Activated CD4-positive, alpha-beta memory T cell treated with anti-CD3 and anti-CD28 coated beads for 36 hours (primary cell): ENCODE measurements around the gene ZMYND19. TPM values are rescaled to one million over a fixed set of nuclear protein-coding genes. Genes with fewer than 3 reads are reported as not detected.
"Not testable (repeated sequence)": the region's sequence is repeated elsewhere in the genome, so short reads cannot be mapped to it uniquely, and the experiment has no call there.

Source experiments
- CTCF ChIA-PET: fragments of 350-600 bp; sonication (Branson Sonifier 250); formaldehyde crosslinking; loops from one replicate; lab custom pipeline; 2021; ENCODE audit warnings: antibody characterized with exemption, inconsistent platforms; lab: Charles Lee
- POLR2A ChIA-PET: fragments of 350-600 bp; sonication (Branson Sonifier 250); formaldehyde crosslinking; loops from one replicate; lab custom pipeline; 2021; ENCODE audit warnings: antibody characterized with exemption; lab: Charles Lee
- DNase-seq: peaks from one replicate; pipeline ENCODE4 v3.0.0-alpha.2; 2020
- H3K27ac Mint-ChIP-seq: one replicate; pipeline ENCODE4 v1.8.0; 2021; ENCODE audit warnings: mixed read lengths
- H3K27me3 Mint-ChIP-seq: one replicate; pipeline ENCODE4 v1.8.0; 2021; ENCODE audit warnings: mixed read lengths
- H3K36me3 Mint-ChIP-seq: one replicate; pipeline ENCODE4 v1.8.0; 2021; ENCODE audit warnings: mixed read lengths
- H3K4me1 Mint-ChIP-seq: one replicate; pipeline ENCODE4 v1.8.0; 2021; ENCODE audit warnings: low read depth, mixed read lengths
- H3K4me3 Mint-ChIP-seq: one replicate; pipeline ENCODE4 v1.8.0; 2021; ENCODE audit warnings: mild to moderate bottlenecking, mixed read lengths
- H3K9me3 Mint-ChIP-seq: one replicate; pipeline ENCODE4 v1.8.0; 2021; ENCODE audit warnings: mixed read lengths
- intact Hi-C: fragments of 100-400 bp; cut with micrococcal nuclease; formaldehyde crosslinking; loops from one replicate; pipeline ENCODE4 v1.15.1; 2023
- total RNA-seq, 2 experiments: library from RNA; stranded (reverse); gene quantifications; one replicate each; pipeline ENCODE4 v1.2.3, GENCODE V29; 2021

ZMYND19 gene
- total RNA-seq, 2 experiments from 2014 or later: 39.7 to 42.6 TPM

- H3K4me3 Mint-ChIP-seq, intact Hi-C loops, POLR2A ChIA-PET, H3K27ac Mint-ChIP-seq, H3K9me3 Mint-ChIP-seq, DNase-seq, CTCF ChIA-PET, H3K4me1 Mint-ChIP-seq, H3K27me3 Mint-ChIP-seq: not testable (repeated sequence)
- H3K36me3 Mint-ChIP-seq: peaks cover 23% of the 10 kb centered on the region
Measured at GRCh38 chr9:137568445-137568844, 21.9 kb downstream of the ZMYND19 start.

- H3K27ac Mint-ChIP-seq: no peak overlapping the region
- POLR2A ChIA-PET: no interaction called here
- peaks cover 5% of the 10 kb centered on the region for H3K4me1 Mint-ChIP-seq
- intact Hi-C loops: no loop called here
- H3K9me3 Mint-ChIP-seq: no peaks in the 10 kb centered on the region
- CTCF ChIA-PET: interaction anchor here (0.8 kb wide), 1 partner anchor 263 kb away, joined by 3 read pairs; the partner anchor contains the start of gene NRARP
- peaks cover 26% of the 10 kb centered on the region for H3K36me3 Mint-ChIP-seq
- H3K27me3 Mint-ChIP-seq: no peaks in the 10 kb centered on the region
- no peak for DNase-seq
- no peak overlapping the region for H3K4me3 Mint-ChIP-seq
Measured at GRCh38 chr9:137564817-137565411, 25.4 kb downstream of the ZMYND19 start.

GRCh38 chr9:137564134-137564533 is 26.2 kb downstream of the ZMYND19 start:
- Mint-ChIP-seq H3K27ac (no peak overlapping the region), H3K9me3 (no peaks in the 10 kb centered on the region), H3K4me1 (peaks cover 5% of the 10 kb centered on the region), H3K36me3 (peaks cover 31% of the 10 kb centered on the region), H3K27me3 (no peaks in the 10 kb centered on the region), H3K4me3 (no peak overlapping the region)
- DNase-seq: no peak
- intact Hi-C loops: no loop called here
- CTCF ChIA-PET: no interaction called here
- POLR2A ChIA-PET: no interaction called here

- Mint-ChIP-seq H3K4me3 (no peak overlapping the region), H3K4me1 (no peaks in the 10 kb centered on the region), H3K36me3 (peaks cover 32% of the 10 kb centered on the region), H3K27me3 (no peaks in the 10 kb centered on the region), H3K27ac (no peak overlapping the region), H3K9me3 (no peaks in the 10 kb centered on the region)
- CTCF ChIA-PET: interaction anchor here (1.0 kb wide), 1 partner anchor 20 kb away, joined by 3 read pairs; no protein-coding TSS in a partner anchor
- POLR2A ChIA-PET: no interaction called here
- intact Hi-C loops: no loop called here
- no peak for DNase-seq
Measured at GRCh38 chr9:137558127-137558526, 32.2 kb downstream of the ZMYND19 start.

- H3K27ac Mint-ChIP-seq: no peak overlapping the region
Measured at GRCh38 chr9:137556069-137556838, 34.1 kb downstream of the ZMYND19 start.

GRCh38 chr9:137555179-137555578 is 35.1 kb downstream of the ZMYND19 start:
- no peak overlapping the region for H3K4me3 Mint-ChIP-seq
- ChIA-PET POLR2A (no interaction called here), CTCF (no interaction called here)
- DNase-seq: no peak
- intact Hi-C loops: no loop called here
- peaks cover 10% of the 10 kb centered on the region for H3K4me1 Mint-ChIP-seq
- H3K27me3 Mint-ChIP-seq: no peaks in the 10 kb centered on the region
- H3K36me3 Mint-ChIP-seq: peaks cover 25% of the 10 kb centered on the region
- H3K9me3 Mint-ChIP-seq: no peaks in the 10 kb centered on the region
- no peak overlapping the region for H3K27ac Mint-ChIP-seq

More at GRCh38 chr9:137556069-137556838, 34.1 kb downstream of the ZMYND19 start:
- Mint-ChIP-seq H3K9me3 (no peaks in the 10 kb centered on the region), H3K36me3 (peaks cover 25% of the 10 kb centered on the region), H3K4me1 (peaks cover 8% of the 10 kb centered on the region), H3K4me3 (no peak overlapping the region), H3K27me3 (no peaks in the 10 kb centered on the region)
- intact Hi-C loops: no loop called here
- no peak for DNase-seq
- ChIA-PET POLR2A (no interaction called here), CTCF (no interaction called here)

- Mint-ChIP-seq H3K27ac (no peak overlapping the region), H3K9me3 (no peaks in the 10 kb centered on the region), H3K4me1 (peaks cover 17% of the 10 kb centered on the region), H3K36me3 (peaks cover 16% of the 10 kb centered on the region), H3K4me3 (no peak overlapping the region), H3K27me3 (no peaks in the 10 kb centered on the region)
- intact Hi-C loops: no loop called here
- ChIA-PET CTCF (no interaction called here), POLR2A (no interaction called here)
- DNase-seq: no peak
Measured at GRCh38 chr9:137554349-137554748, 36.0 kb downstream of the ZMYND19 start.

GRCh38 chr9:137553654-137554053 is 36.7 kb downstream of the ZMYND19 start:
- POLR2A ChIA-PET, H3K9me3 Mint-ChIP-seq, H3K27me3 Mint-ChIP-seq, DNase-seq, intact Hi-C loops, H3K27ac Mint-ChIP-seq, H3K4me3 Mint-ChIP-seq, CTCF ChIA-PET: not testable (repeated sequence)
- Mint-ChIP-seq H3K36me3 (peaks cover 16% of the 10 kb centered on the region), H3K4me1 (peaks cover 17% of the 10 kb centered on the region)

- Mint-ChIP-seq H3K9me3 (no peaks in the 10 kb centered on the region), H3K36me3 (peaks cover 13% of the 10 kb centered on the region), H3K27ac (peak overlapping the region; percentile 65), H3K4me1 (peaks cover 17% of the 10 kb centered on the region), H3K4me3 (peak overlapping the region; percentile 79), H3K27me3 (no peaks in the 10 kb centered on the region)
- intact Hi-C loops: no loop called here
- CTCF ChIA-PET: interaction anchor here (0.7 to 2.1 kb wide), 11 partner anchors 10 to 250 kb away, joined by 3 to 10 read pairs (median 5); partner anchors contain the start of genes EXD3, NOXA1 and NRARP
- no peak for DNase-seq
- POLR2A ChIA-PET: interaction anchor here (0.6 to 1.3 kb wide), 6 partner anchors 8 to 82 kb away, joined by 3 to 6 read pairs (median 4); partner anchors contain the start of gene DPH7
Measured at GRCh38 chr9:137552022-137552768, 38.1 kb downstream of the ZMYND19 start.

- intact Hi-C loops: loop anchor here (2.0 kb wide), 1 partner anchor 39 kb away; the partner anchor contains the start of gene ZMYND19
- H3K27ac Mint-ChIP-seq: peak within 1 kb of the TSS; percentile 65
- peak within 1 kb of the TSS; percentile 79 for H3K4me3 Mint-ChIP-seq
- peaks cover 11% of the 10 kb centered on the region for H3K36me3 Mint-ChIP-seq
- no peaks in the 10 kb centered on the region for H3K27me3 Mint-ChIP-seq
- H3K9me3 Mint-ChIP-seq: no peaks in the 10 kb centered on the region
- H3K4me1 Mint-ChIP-seq: peaks cover 17% of the 10 kb centered on the region
- ChIA-PET POLR2A (interaction anchor here (0.6 to 1.3 kb wide), 5 partner anchors 9 to 83 kb away, joined by 3 to 6 read pairs (median 3); partner anchors contain the start of gene DPH7), CTCF (interaction anchor here (0.7 to 2.1 kb wide), 14 partner anchors 9 to 249 kb away, joined by 3 to 10 read pairs (median 4); partner anchors contain the start of genes EXD3, NOXA1, NRARP and ZMYND19)
- DNase-seq: peak; percentile 91
Measured at GRCh38 chr9:137551264-137552021, 38.9 kb downstream of the ZMYND19 start, which contains the start of gene MRPL41. Gene MRPL41 (plus strand): TSS chr9:137551879. CDS start chr9:137552082, 203 bp downstream.

GRCh38 chr9:137550958-137551263 is 39.4 kb downstream of the ZMYND19 start:
- H3K9me3 Mint-ChIP-seq, DNase-seq, POLR2A ChIA-PET, H3K27me3 Mint-ChIP-seq, H3K27ac Mint-ChIP-seq: not testable (repeated sequence)
- H3K4me3 Mint-ChIP-seq: peak overlapping the region; percentile 60
- H3K4me1 Mint-ChIP-seq: peaks cover 17% of the 10 kb centered on the region
- CTCF ChIA-PET: interaction anchor here (0.7 to 2.1 kb wide), 4 partner anchors 16 to 108 kb away, joined by 3 to 8 read pairs (median 3); partner anchors contain the start of gene ZMYND19
- intact Hi-C loops: loop anchor here (2.0 kb wide), 1 partner anchor 40 kb away; the partner anchor contains the start of gene ZMYND19
- H3K36me3 Mint-ChIP-seq: peaks cover 11% of the 10 kb centered on the region
